Peyer's patch (tissue), 4 donors: ENCODE data around the gene HOXD8. TPM values are rescaled to one million over a fixed set of nuclear protein-coding genes. Genes with fewer than 3 reads are reported as not detected.

Source experiments
- DNase-seq, 3 donors: peaks; one replicate each; pipeline ENCODE4 v3.0.0-alpha.2; 2017 to 2019
- H3K27ac ChIP-seq, 4 donors: fragments of 200-600 bp; sonication (generic); one replicate each; pipeline ENCODE4 v1.5.1; 2016 to 2019
- H3K27me3 ChIP-seq, 2 donors: fragments of 200-600 bp; sonication (generic); one replicate each; pipeline ENCODE4 v1.5.1; 2019
- H3K36me3 ChIP-seq, 3 donors: fragments of 200-600 bp; sonication (generic); one replicate each; pipeline ENCODE4 v1.5.1; 2016 to 2019
- H3K4me1 ChIP-seq, 4 donors: fragments of 200-600 bp; sonication (generic); one replicate each; pipeline ENCODE4 v1.5.1; 2016 to 2019
- H3K4me3 ChIP-seq, 4 donors: fragments of 200-600 bp; sonication (generic); 1 replicate in 3 of 4; 2 replicates in 1 of 4; pipeline ENCODE4 v1.5.1; 2016 to 2019; ENCODE audit warnings: mild to moderate bottlenecking in 1 of 4
- H3K9me3 ChIP-seq, 4 donors: fragments of 200-600 bp; sonication (generic); one replicate each; pipeline ENCODE4 v1.5.1; 2016 to 2019; ENCODE audit warnings: mild to moderate bottlenecking in 1 of 4
- CTCF ChIP-seq, 6 experiments: fragments of 450-650 bp in 4 of 6; fragments of 200-600 bp in 2 of 6; sonication (generic) in 1 of 6; IDR thresholded peaks; one replicate each; pipeline ENCODE4 v1.5.1; 2017 to 2019; ENCODE audit warnings: antibody characterized with exemption in 6 of 6, mild to moderate bottlenecking in 3 of 6, moderate library complexity in 1 of 6
- POLR2A ChIP-seq, 2 donors: fragments of 450-650 bp; IDR thresholded peaks; one replicate each; pipeline ENCODE4 v1.5.1; 2017; ENCODE audit warnings: antibody characterized with exemption in 2 of 2, mild to moderate bottlenecking in 2 of 2, moderate library complexity in 2 of 2
- total RNA-seq, 4 donors: library from RNA; depleted of rRNA; stranded (reverse); fragments of >200 nt; gene quantifications; one replicate each; pipeline ENCODE4 v1.1.0, GENCODE V29; 2016

The HOXD8 gene
- total RNA-seq, 4 donors from 2014 or later: 3.3 to 9.1 (median 5.0) TPM

GRCh38 chr2:176170602-176171305 is 41.2 kb downstream of the HOXD8 start:
- no peaks in the 10 kb centered on the region for H3K9me3 ChIP-seq
- H3K4me1 ChIP-seq: peaks cover 0 to 21% (median 0%) of the 10 kb centered on the region in 4 donors
- H3K4me3 ChIP-seq: no peak overlapping the region
- H3K27me3 ChIP-seq: no peaks in the 10 kb centered on the region
- H3K27ac ChIP-seq: no peak overlapping the region
- TF ChIP-seq CTCF (IDR thresholded peaks at IDR 0.05) (no peak), POLR2A (IDR thresholded peaks at IDR 0.05) (no peak)
- no peak for DNase-seq
- H3K36me3 ChIP-seq: no peaks in the 10 kb centered on the region

DNA sequence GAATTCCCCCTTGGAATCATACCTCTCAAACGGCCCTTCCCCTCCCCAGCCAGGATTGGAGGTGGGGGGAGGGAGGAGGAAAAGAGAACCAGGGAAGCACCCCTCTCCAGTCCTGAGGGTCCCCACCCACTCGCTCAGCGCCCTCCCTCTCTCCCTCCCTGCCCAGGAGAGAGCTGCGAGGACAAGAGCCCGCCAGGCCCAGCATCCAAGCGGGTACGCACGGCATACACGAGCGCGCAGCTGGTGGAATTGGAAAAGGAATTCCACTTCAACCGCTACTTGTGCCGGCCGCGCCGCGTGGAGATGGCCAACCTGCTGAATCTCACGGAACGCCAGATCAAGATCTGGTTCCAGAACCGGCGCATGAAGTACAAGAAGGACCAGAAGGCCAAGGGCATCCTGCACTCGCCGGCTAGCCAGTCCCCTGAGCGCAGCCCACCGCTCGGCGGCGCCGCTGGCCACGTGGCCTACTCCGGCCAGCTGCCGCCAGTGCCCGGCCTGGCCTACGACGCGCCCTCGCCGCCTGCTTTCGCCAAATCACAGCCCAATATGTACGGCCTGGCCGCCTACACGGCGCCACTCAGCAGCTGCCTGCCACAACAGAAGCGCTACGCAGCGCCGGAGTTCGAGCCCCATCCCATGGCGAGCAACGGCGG is 42.0 kb downstream of the HOXD8 start:
- H3K4me1 ChIP-seq: peaks cover 0 to 21% (median 0%) of the 10 kb centered on the region in 4 donors
- DNase-seq: peak in 1 of 3 donors; percentile 43
- H3K36me3 ChIP-seq: no peaks in the 10 kb centered on the region
- no peak overlapping the region for H3K27ac ChIP-seq
- no peak overlapping the region for H3K4me3 ChIP-seq
- H3K9me3 ChIP-seq: no peaks in the 10 kb centered on the region
- H3K27me3 ChIP-seq: no peaks in the 10 kb centered on the region
- no peak for TF ChIP-seq POLR2A (IDR thresholded peaks at IDR 0.05)
- no peak for TF ChIP-seq CTCF (IDR thresholded peaks at IDR 0.05)

- Histone ChIP-seq H3K9me3 (no peaks in the 10 kb centered on the region), H3K4me1 (peaks cover 0 to 21% (median 0%) of the 10 kb centered on the region in 4 donors), H3K4me3 (no peak overlapping the region), H3K36me3 (no peaks in the 10 kb centered on the region), H3K27me3 (no peaks in the 10 kb centered on the region), H3K27ac (no peak overlapping the region)
- no peak for TF ChIP-seq POLR2A (IDR thresholded peaks at IDR 0.05)
- TF ChIP-seq CTCF (IDR thresholded peaks at IDR 0.05): no peak
- peak in 1 of 3 donors; percentile 30 for DNase-seq
Observed at GRCh38 chr2:176172007-176172894, 42.7 kb downstream of the HOXD8 start.

DNA sequence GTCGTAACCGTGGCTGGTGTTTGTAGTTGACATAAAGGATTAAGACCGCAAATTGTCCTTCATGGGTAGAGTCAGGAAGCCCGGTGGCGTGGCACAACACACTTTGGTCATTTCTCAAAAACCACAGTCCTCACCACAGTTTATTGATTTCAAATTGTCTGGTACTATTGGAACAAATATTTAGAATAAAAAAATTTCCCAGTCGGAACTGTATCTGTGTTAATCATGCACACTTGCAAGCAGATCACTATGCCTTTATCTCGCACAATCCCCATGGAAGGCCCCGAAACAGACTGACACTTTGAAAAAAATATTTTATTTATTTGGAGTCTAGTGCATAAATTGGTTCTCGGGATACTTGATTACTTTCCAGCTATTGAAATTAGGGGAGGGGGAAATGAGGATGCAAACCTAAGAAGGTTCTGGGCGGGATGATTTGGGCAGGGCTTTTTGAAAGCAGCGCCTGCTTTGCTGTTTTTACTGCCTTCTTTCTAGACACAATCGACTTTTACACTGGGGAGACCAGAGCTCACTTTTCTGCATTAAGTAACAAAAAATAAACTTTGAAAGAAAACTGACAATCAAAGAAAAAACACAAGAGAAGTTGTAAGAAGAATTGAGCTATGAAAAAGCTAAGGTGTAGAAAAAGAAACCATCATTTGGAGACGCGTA is 43.5 kb downstream of the HOXD8 start:
- H3K9me3 ChIP-seq: no peaks in the 10 kb centered on the region
- H3K4me1 ChIP-seq: peaks cover 0 to 26% (median 0%) of the 10 kb centered on the region in 4 donors
- H3K4me3 ChIP-seq: no peak overlapping the region
- DNase-seq: no peak
- H3K36me3 ChIP-seq: no peaks in the 10 kb centered on the region
- H3K27ac ChIP-seq: no peak overlapping the region
- no peaks in the 10 kb centered on the region for H3K27me3 ChIP-seq
- TF ChIP-seq CTCF (IDR thresholded peaks at IDR 0.05) (no peak), POLR2A (IDR thresholded peaks at IDR 0.05) (no peak)
